AG04450 (cell line): ENCODE results near the gene NEFH. TPM values are rescaled to one million over a fixed set of nuclear protein-coding genes. Genes with fewer than 3 reads are reported as not detected.

Experiments used
- CTCF ChIA-PET: fragments of 300-600, 350-600 bp; formaldehyde crosslinking; extraction: SDS; loops from one replicate; lab custom pipeline; 2022; ENCODE audit warnings: antibody characterized with exemption, inconsistent platforms; lab: Charles Lee
- POLR2A ChIA-PET: fragments of 350-600 bp; formaldehyde crosslinking; extraction: SDS; loops from one replicate; lab custom pipeline; 2021; ENCODE audit warnings: antibody characterized with exemption, inconsistent platforms; lab: Yijun Ruan, JAX
- DNase-seq: peaks from one replicate; pipeline ENCODE4 v3.0.0-alpha.2; 2011; ENCODE audit warnings: low read depth, low spot score
- H3K27ac ChIP-seq: one replicate; pipeline ENCODE4 v1.5.1; 2012; ENCODE audit warnings: low read depth, low read length, control low read depth
- H3K27me3 ChIP-seq: one replicate; pipeline ENCODE4 v1.6.0; 2012; ENCODE audit warnings: low read length; ENCODE audit not compliant: control insufficient read depth, insufficient read depth
- H3K4me3 ChIP-seq: 2 replicates; pipeline ENCODE4 v1.5.1; 2011; ENCODE audit warnings: mild to moderate bottlenecking, low read depth, low read length, control low read depth
- H3K9me3 ChIP-seq: 2 replicates; pipeline ENCODE4 v1.5.1; 2012; ENCODE audit warnings: low read length; ENCODE audit not compliant: control insufficient read depth, insufficient read depth
- CTCF ChIP-seq: IDR thresholded peaks from 2 replicates; pipeline ENCODE4 v1.5.1; 2011; ENCODE audit warnings: low read depth, low read length, control low read depth, inconsistent platforms
- polyA plus RNA-seq: library from polyadenylated mRNA; depleted of rRNA; stranded (reverse); fragments of >200 nt; gene quantifications from 2 replicates; pipeline ENCODE4 v1.2.3, GENCODE V29; 2011

NEFH gene
- polyA plus RNA-seq, 1 experiment: 2.0 TPM

DNA sequence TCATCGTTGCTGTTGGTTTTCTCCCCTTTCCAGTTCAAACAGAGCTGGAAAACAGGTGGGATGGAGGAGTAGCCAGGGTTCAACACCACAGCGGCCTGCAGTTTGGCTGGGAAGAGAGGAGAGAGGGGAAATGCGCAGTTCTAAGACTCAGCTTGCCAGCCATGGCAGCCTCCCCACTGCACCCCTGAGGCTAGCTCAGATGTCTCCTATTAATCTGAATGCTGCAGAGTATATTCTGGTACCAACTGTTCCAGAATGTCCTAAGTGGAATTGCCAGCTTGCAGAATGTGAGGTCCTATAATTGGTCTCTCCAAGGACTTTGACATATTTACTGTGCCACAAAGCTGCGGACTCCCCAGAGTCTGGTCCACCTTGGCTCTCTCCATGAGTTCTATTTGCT lies 32.0 kb downstream of the NEFH start:
- no peaks in the 10 kb centered on the region for H3K9me3 ChIP-seq
- CTCF ChIA-PET: no interaction called here
- no peak overlapping the region for H3K4me3 ChIP-seq
- POLR2A ChIA-PET: no interaction called here
- DNase-seq: no peak
- no peaks in the 10 kb centered on the region for H3K27me3 ChIP-seq
- no peak for TF ChIP-seq CTCF
- no peak overlapping the region for H3K27ac ChIP-seq

DNA sequence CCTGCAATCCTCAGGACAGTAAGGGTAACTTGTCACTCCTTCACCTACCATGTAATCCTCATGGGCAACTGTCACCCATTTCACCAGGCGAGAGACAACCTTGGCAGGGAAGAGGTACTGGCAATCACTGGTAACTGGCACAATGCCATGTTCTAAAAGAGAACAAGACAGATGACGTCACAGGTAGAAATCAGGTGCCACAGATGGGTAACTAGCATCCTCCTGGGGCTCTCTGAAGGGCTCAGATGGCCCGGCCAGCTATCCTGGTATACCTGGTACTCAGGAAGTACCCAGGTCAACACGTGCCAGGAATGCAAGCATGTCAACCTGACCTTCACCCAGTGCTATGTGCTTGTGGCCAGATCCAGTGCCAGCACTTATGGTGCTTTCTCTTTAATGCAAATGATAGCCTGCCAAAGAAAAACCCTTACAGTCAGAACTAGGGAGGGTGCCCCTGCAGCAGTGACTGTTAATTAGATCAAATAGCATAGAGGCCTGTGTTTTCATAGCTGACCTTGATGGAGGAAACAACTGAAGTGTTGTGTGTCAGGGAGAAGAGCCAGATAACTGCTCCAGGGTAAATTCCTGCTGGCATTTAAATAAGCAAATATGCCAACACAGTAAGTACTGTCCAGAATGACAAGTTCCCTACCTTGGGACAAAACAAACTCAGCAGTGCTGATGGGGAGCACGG lies 37.3 kb downstream of the NEFH start:
- no peak for DNase-seq
- TF ChIP-seq CTCF: no peak
- Histone ChIP-seq H3K27ac (no peak overlapping the region), H3K4me3 (no peak overlapping the region), H3K27me3 (no peaks in the 10 kb centered on the region), H3K9me3 (no peaks in the 10 kb centered on the region)
- CTCF ChIA-PET: interaction anchor here (1.2 kb wide), 1 partner anchor 571 kb away, joined by 3 read pairs; no protein-coding TSS in a partner anchor
- POLR2A ChIA-PET: no interaction called here

GRCh38 chr22:29518427-29518826 lies 38.4 kb downstream of the NEFH start:
- ChIA-PET CTCF (no interaction called here), POLR2A (no interaction called here)
- Histone ChIP-seq H3K27ac (no peak overlapping the region), H3K9me3 (no peaks in the 10 kb centered on the region), H3K27me3 (no peaks in the 10 kb centered on the region), H3K4me3 (no peak overlapping the region)
- no peak for TF ChIP-seq CTCF
- no peak for DNase-seq

DNA sequence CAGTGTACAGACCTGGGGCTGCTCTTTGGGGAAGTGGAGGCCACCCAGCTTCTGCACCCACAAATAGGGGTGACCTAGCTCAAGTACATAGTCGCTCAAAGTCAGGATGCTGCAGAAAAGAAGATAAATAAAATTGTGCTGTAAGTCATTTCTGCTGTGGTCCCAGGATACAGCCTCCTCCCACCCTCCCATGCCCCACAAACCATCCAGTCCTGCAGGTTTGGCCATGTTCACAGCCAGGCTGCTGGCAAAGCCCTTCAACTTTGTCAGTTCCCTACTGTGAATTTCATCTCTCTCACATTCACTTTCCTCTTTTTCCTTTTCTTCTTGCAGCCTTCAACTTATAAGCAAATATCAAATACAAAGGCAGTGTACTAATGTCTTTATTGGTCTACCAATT lies 40.0 kb downstream of the NEFH start:
- ChIA-PET POLR2A (interaction anchor here (1.3 kb wide), 1 partner anchor 34 kb away, joined by 4 read pairs; the partner anchor contains the start of gene THOC5), CTCF (no interaction called here)
- Histone ChIP-seq H3K9me3 (no peaks in the 10 kb centered on the region), H3K27ac (no peak overlapping the region), H3K27me3 (no peaks in the 10 kb centered on the region), H3K4me3 (no peak overlapping the region)
- no peak for TF ChIP-seq CTCF
- DNase-seq: no peak

DNA sequence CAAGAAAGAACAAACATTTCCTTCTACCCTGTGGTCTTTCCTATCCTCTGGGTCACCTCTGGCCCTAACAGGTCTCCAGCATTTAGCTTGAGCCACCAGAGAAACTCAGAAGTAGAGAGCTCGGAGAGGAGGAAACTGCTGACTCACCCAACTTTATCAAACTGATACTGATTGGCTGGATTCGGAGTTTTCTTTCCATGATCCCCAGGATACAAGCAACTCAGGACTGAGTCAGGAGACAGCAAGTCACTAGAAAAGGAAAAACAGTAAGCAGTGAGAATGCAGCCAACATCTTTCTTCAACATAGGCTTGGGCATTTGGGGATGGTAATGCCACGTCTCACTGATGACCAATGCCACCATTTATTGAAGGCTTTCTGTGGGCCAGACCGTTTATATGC lies 40.8 kb downstream of the NEFH start:
- TF ChIP-seq CTCF: no peak
- ChIA-PET POLR2A (interaction anchor here (0.5 to 1.3 kb wide), 3 partner anchors 21 to 1931 kb away, joined by 3 to 6 read pairs (median 4); partner anchors contain the start of gene THOC5), CTCF (interaction anchor here (0.7 kb wide), 1 partner anchor 33 kb away, joined by 4 read pairs; the partner anchor contains the start of gene THOC5)
- no peaks in the 10 kb centered on the region for H3K9me3 ChIP-seq
- peak overlapping the region; percentile 49 for H3K27ac ChIP-seq
- DNase-seq: peak; percentile 56
- no peak overlapping the region for H3K4me3 ChIP-seq
- H3K27me3 ChIP-seq: no peaks in the 10 kb centered on the region
